Activated CD8-positive, alpha-beta memory T cell treated with anti-CD3 and anti-CD28 coated beads, Interleukin-2, amount 10 ng/mL, durations not matched to agents 7 days and 5 days (primary cell): Measurements from ENCODE around the gene FTH1. TPM values are rescaled to one million over a fixed set of nuclear protein-coding genes. Genes with fewer than 3 reads are reported as not detected.
A peak's percentile ranks its signal among the peaks of the same experiment; 100 is the strongest.

Source experiments
- ATAC-seq: fragments of 150-1000 bp; cut with Tn5 transposase; one replicate; pipeline ENCODE4 v1.10.0; 2021; ENCODE audit warnings: moderate library complexity
- CTCF ChIA-PET: fragments of 350-600 bp; sonication (Branson Sonifier 250); formaldehyde crosslinking; loops from one replicate; lab custom pipeline; 2021; ENCODE audit warnings: antibody characterized with exemption; lab: Charles Lee
- DNase-seq: peaks from one replicate; pipeline ENCODE4 v3.0.0-alpha.2; 2020
- H3K27ac Mint-ChIP-seq: one replicate; pipeline ENCODE4 v1.8.0; 2021; ENCODE audit warnings: mild to moderate bottlenecking, mixed read lengths
- H3K27me3 Mint-ChIP-seq: one replicate; pipeline ENCODE4 v1.8.0; 2021; ENCODE audit warnings: mixed read lengths
- H3K36me3 Mint-ChIP-seq: one replicate; pipeline ENCODE4 v1.8.0; 2021; ENCODE audit warnings: mild to moderate bottlenecking, mixed read lengths
- H3K4me1 Mint-ChIP-seq: one replicate; pipeline ENCODE4 v1.8.0; 2021; ENCODE audit warnings: mixed read lengths
- H3K4me3 Mint-ChIP-seq: one replicate; pipeline ENCODE4 v1.8.0; 2021; ENCODE audit warnings: mild to moderate bottlenecking, moderate library complexity, mixed read lengths
- H3K9me3 Mint-ChIP-seq: one replicate; pipeline ENCODE4 v1.8.0; 2022; ENCODE audit warnings: low read depth, mixed read lengths
- total RNA-seq, 2 experiments: library from RNA; stranded (reverse); gene quantifications; one replicate each; pipeline ENCODE4 v1.2.3, GENCODE V29; 2021

The FTH1 gene
- total RNA-seq, 2 experiments from 2014 or later = 740 to 867 TPM

DNA sequence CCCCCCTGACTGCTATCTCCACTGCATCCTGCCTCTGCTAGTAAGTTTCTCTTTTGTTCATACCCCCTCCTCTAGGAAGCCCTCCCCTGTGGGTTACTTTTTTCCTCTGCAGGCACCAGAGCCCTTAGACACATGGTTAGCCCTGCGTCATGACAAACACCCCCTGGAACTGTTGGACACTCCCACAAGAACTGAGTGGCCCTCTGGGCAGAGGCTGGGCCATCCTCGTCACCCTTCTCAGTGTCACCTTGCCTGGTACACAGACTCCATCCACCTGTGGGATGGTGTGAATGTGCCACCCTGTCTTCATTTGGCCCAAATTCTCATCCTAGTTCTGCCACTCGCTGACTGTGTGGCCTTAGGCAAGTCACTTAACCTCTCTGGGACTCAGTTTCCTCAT is 46.0 kb downstream of the FTH1 start:
- no peak for DNase-seq
- H3K36me3 Mint-ChIP-seq = no peaks in the 10 kb centered on the region
- H3K4me3 Mint-ChIP-seq = no peak overlapping the region
- no peaks in the 10 kb centered on the region for H3K9me3 Mint-ChIP-seq
- H3K4me1 Mint-ChIP-seq = peaks cover 5% of the 10 kb centered on the region
- no peak overlapping the region for H3K27ac Mint-ChIP-seq
- CTCF ChIA-PET = no interaction called here
- ATAC-seq = no peak
- H3K27me3 Mint-ChIP-seq = peaks cover 38% of the 10 kb centered on the region

GRCh38 chr11:61919705-61920631 is 47.5 kb downstream of the FTH1 start:
- no peak for ATAC-seq
- CTCF ChIA-PET = interaction anchor here (0.9 kb wide), 1 partner anchor 23 kb away, joined by 3 read pairs; no protein-coding TSS in a partner anchor
- H3K27me3 Mint-ChIP-seq = peaks cover 51% of the 10 kb centered on the region

DNA sequence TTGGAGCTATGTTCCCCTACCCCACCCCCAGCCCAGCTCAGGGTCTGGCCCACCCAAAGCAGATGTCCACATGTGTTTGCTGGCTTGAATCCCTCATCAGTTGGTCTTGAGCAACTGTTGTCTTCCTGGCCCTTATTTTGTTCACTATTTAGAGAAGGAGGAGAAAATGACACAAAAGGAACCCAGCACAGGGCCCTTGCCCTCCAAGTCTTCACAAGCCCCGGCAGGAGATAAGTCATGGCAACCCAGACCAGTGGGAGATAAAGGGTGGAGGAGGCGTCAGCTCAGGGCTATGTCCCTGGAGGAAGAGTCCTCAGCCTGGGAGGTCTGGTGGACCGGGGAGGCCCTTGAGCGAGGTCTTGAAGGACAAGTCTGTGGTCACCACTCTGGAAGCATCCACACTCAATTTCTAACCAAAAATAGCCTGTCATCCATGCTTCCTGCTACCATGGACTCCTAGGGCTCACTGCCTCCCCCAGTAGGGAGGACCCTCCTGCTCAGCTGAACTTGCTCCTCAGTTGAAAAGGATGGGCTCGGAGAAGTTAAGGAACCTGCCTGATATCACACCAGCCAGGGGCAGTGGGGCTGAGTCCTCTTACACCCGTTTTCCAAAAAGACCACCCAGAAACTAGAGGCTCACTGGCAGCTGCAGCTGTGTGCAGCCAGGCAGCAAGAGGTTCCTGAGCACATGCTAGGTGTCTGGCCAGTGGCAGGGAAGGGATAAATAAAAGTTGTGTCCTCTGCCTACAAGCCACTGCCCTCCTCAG is 48.3 kb downstream of the FTH1 start:
- DNase-seq = no peak
- CTCF ChIA-PET = no interaction called here
- Mint-ChIP-seq H3K36me3 (no peaks in the 10 kb centered on the region), H3K9me3 (no peaks in the 10 kb centered on the region), H3K27ac (no peak overlapping the region), H3K27me3 (peaks cover 49% of the 10 kb centered on the region), H3K4me1 (peaks cover 5% of the 10 kb centered on the region), H3K4me3 (no peak overlapping the region)
- ATAC-seq = no peak

More at GRCh38 chr11:61919705-61920631, 47.5 kb downstream of the FTH1 start:
- no peak overlapping the region for H3K27ac Mint-ChIP-seq
- peaks cover 5% of the 10 kb centered on the region for H3K4me1 Mint-ChIP-seq
- no peak for DNase-seq
- H3K36me3 Mint-ChIP-seq = no peaks in the 10 kb centered on the region
- no peak overlapping the region for H3K4me3 Mint-ChIP-seq
- H3K9me3 Mint-ChIP-seq = no peaks in the 10 kb centered on the region

DNA sequence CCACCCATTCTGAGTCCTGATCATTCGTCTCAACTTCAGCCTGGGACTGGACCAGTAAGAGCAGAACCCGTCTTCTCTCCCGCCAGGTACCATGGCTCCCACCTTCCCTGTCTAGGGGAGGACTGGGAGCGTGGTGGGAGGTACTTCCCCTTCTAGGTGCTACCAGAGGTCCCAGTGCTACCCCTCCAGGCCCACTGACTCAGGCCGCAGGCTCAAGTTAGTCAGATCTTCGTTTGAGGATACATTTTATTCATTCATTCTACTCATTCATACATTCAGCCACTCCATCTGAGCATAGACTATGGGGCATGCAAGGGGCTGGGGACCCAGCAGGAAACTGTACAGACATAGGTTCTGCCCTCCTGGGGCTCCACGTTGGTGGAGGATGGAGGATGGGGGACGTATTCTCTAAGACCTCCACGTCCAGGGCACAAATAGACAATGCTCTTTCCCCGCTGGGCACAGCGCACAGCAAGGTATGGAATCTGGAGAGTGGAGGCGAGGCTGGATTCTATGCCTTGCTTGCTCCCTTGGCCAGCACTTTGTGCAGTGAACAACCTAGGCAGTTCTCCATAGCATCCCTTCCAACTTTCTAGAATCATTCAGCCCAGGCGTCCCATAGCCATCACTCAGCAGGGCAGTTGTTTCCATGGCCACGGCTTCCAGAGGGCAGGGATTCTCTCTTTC is 49.0 kb downstream of the FTH1 start:
- Mint-ChIP-seq H3K9me3 (no peaks in the 10 kb centered on the region), H3K36me3 (no peaks in the 10 kb centered on the region), H3K27me3 (peaks cover 48% of the 10 kb centered on the region), H3K27ac (no peak overlapping the region), H3K4me1 (peaks cover 5% of the 10 kb centered on the region), H3K4me3 (no peak overlapping the region)
- ATAC-seq = no peak
- DNase-seq = no peak
- CTCF ChIA-PET = no interaction called here

GRCh38 chr11:61917334-61918109 is 49.9 kb downstream of the FTH1 start, which contains the start of gene RAB3IL1:
TSS of gene RAB3IL1 (minus strand) at chr11:61917566. CDS start at chr11:61917367, 199 bp downstream.
- no peak for DNase-seq
- H3K27me3 Mint-ChIP-seq = peaks cover 48% of the 10 kb centered on the region

DNA sequence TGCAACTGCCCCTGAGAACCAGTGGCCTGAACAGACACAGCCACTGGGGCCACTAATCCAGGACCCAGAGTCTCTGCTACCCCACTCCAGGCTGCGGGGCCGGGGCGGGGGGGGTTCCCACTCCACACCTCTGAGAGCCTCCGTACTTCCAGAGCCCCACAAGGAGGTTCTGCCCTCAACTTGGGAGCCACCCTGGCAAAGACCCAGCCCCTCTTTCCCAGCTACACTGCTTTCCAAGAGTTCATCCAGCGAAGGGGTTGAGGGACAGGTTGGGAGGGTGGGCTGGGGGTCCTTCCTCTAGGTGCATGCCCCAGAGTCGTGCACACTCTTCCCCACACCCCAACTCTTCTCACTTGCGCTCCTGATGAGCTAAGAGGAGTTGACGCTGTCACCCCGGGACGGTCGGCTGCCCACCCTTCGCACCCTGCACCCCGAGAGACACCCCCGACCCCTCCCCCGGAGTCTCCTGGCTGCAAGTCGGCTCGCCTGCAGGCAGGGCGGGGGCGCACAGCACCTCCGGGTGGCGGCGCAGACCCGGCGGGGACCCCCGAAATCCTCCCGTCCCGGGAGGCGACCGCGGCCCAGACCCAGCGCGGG is 50.6 kb downstream of the FTH1 start:
- ATAC-seq (peak; percentile 14), DNase-seq (no peak)
- H3K4me3 Mint-ChIP-seq = no peak overlapping the region
- H3K9me3 Mint-ChIP-seq = no peaks in the 10 kb centered on the region
- CTCF ChIA-PET = interaction anchor here (0.6 to 0.7 kb wide), 2 partner anchors 31 to 169 kb away, joined by 4 to 5 read pairs; no protein-coding TSS in a partner anchor
- peaks cover 5% of the 10 kb centered on the region for H3K4me1 Mint-ChIP-seq
- H3K27ac Mint-ChIP-seq = no peak overlapping the region
- H3K27me3 Mint-ChIP-seq = peaks cover 48% of the 10 kb centered on the region
- no peaks in the 10 kb centered on the region for H3K36me3 Mint-ChIP-seq

More at GRCh38 chr11:61917334-61918109, 49.9 kb downstream of the FTH1 start, which contains the start of gene RAB3IL1:
- Mint-ChIP-seq H3K27ac (no peak within 1 kb of the TSS), H3K4me1 (peaks cover 5% of the 10 kb centered on the region), H3K4me3 (peak within 1 kb of the TSS; percentile 46), H3K9me3 (no peaks in the 10 kb centered on the region), H3K36me3 (no peaks in the 10 kb centered on the region)
- CTCF ChIA-PET = no interaction called here
- peak; percentile 41 for ATAC-seq

DNA sequence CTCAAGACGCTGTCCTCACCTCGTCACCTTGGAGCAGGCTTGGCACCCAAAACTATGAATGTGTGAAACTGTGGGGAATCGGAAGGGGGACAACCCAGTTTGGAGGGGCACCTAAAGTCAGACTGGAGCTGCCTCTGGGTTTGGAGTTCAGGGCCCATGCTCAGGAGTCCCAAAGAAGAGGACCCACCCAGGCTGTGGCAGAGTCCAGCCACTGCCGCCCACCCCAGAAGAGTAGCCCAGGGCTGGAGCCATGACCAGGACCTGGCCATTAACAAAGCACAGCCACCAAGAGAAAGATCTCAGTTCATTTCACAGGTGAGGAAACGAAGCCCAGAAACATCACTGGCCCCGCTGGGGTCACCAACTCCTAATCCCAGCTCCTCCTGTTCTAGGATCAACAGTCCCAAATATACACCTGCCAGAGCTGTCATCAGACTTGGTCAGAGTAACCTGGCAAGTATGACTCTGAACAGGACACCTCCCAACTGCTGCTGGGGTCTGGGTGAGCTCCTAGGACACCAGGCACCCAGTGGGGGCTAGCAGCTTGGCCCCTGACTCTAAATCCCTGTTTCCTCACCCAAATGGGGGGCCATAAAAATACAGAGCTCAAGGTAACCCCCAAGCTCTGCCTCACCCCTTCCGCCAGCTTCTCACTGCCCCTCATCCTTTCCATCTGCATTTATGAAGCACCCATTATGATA is 52.8 kb downstream of the FTH1 start:
- peaks cover 5% of the 10 kb centered on the region for H3K4me1 Mint-ChIP-seq
- no peak overlapping the region for H3K4me3 Mint-ChIP-seq
- H3K9me3 Mint-ChIP-seq = no peaks in the 10 kb centered on the region
- no peaks in the 10 kb centered on the region for H3K36me3 Mint-ChIP-seq
- H3K27me3 Mint-ChIP-seq = peaks cover 40% of the 10 kb centered on the region
- no peak overlapping the region for H3K27ac Mint-ChIP-seq
- no peak for DNase-seq
- ATAC-seq = no peak
- CTCF ChIA-PET = interaction anchor here (0.7 to 1.6 kb wide), 3 partner anchors 15 to 168 kb away, joined by 3 to 5 read pairs (median 5); no protein-coding TSS in a partner anchor

Other genes starting within 250 kb of the FTH1 start
- gene MYRF, start 215.0 kb downstream of the FTH1 start, total RNA-seq = 1 to 10 TPM; 2.1 to 2.2 TPM
- 100 to 1,000 TPM; 138 to 157 TPM for gene TMEM258, start 175.0 kb downstream of the FTH1 start, total RNA-seq
- 100 to 1,000 TPM; 141 to 150 TPM for gene FEN1, start 174.7 kb downstream of the FTH1 start, total RNA-seq
- 10 to 100 TPM; 33.8 to 35.4 TPM for gene FADS1, start 150.6 kb downstream of the FTH1 start, total RNA-seq
- 100 to 1,000 TPM; 174 to 184 TPM for gene FADS2, start 139.3 kb downstream of the FTH1 start, total RNA-seq
- gene FADS3, start 76.1 kb downstream of the FTH1 start, total RNA-seq = 1 to 10 TPM; 2.6 to 7.7 TPM
- not detected for gene RAB3IL1, start 50.1 kb downstream of the FTH1 start, total RNA-seq
- gene BEST1, start 17.3 kb downstream of the FTH1 start, total RNA-seq = not detected
- gene INCENP, start 156.4 kb upstream of the FTH1 start, total RNA-seq = 100 to 1,000 TPM; 176 to 205 TPM
- not detected for gene SCGB1D1, start 222.6 kb upstream of the FTH1 start, total RNA-seq
- not detected for gene SCGB2A1, start 241.0 kb upstream of the FTH1 start, total RNA-seq